ENCODE data around the gene PHACTR3.

The PHACTR3 gene

GRCh38 chr20:59692139-59692538, 87.8 kb downstream of the PHACTR3 start:
- H3K4me3 ChIP-seq (ENCODE audit: low read length), result no peak overlapping the region
- TF ChIP-seq CTCF (IDR thresholded peaks at IDR 0.05; ENCODE audit: insufficient read depth, low read depth, low read length, missing control alignments), result no peak
- DNase-seq (ENCODE audit: low read depth), result no peak

GRCh38 chr20:59693587-59693986, 89.2 kb downstream of the PHACTR3 start:
- H3K4me3 ChIP-seq (ENCODE audit: low read length), result no peak overlapping the region
- DNase-seq (ENCODE audit: low read depth), result no peak
- TF ChIP-seq CTCF (IDR thresholded peaks at IDR 0.05; ENCODE audit: insufficient read depth, low read depth, low read length, missing control alignments), result no peak

- no peak for TF ChIP-seq CTCF (IDR thresholded peaks at IDR 0.05; ENCODE audit: insufficient read depth, low read depth, low read length, missing control alignments)
- DNase-seq (ENCODE audit: low read depth), result no peak
- no peak overlapping the region for H3K4me3 ChIP-seq (ENCODE audit: low read length)
These were observed 92.1 kb downstream of the PHACTR3 start for GRCh38 chr20:59696476-59696875.

GRCh38 chr20:59697068-59697467, 92.7 kb downstream of the PHACTR3 start:
- no peak for TF ChIP-seq CTCF (IDR thresholded peaks at IDR 0.05; ENCODE audit: insufficient read depth, low read depth, low read length, missing control alignments)
- H3K4me3 ChIP-seq (ENCODE audit: low read length), result no peak overlapping the region
- no peak for DNase-seq (ENCODE audit: low read depth)

GRCh38 chr20:59698598-59698997, 94.3 kb downstream of the PHACTR3 start:
- no peak for DNase-seq (ENCODE audit: low read depth)
- no peak overlapping the region for H3K4me3 ChIP-seq (ENCODE audit: low read length)
- no peak for TF ChIP-seq CTCF (IDR thresholded peaks at IDR 0.05; ENCODE audit: insufficient read depth, low read depth, low read length, missing control alignments)

GRCh38 chr20:59701236-59701635, 96.9 kb downstream of the PHACTR3 start:
- TF ChIP-seq CTCF (IDR thresholded peaks at IDR 0.05; ENCODE audit: insufficient read depth, low read depth, low read length, missing control alignments), result no peak
- no peak overlapping the region for H3K4me3 ChIP-seq (ENCODE audit: low read length)
- DNase-seq (ENCODE audit: low read depth), result no peak

GRCh38 chr20:59703046-59703445, 98.7 kb downstream of the PHACTR3 start:
- DNase-seq (ENCODE audit: low read depth), result no peak
- H3K4me3 ChIP-seq (ENCODE audit: low read length), result no peak overlapping the region
- TF ChIP-seq CTCF (IDR thresholded peaks at IDR 0.05; ENCODE audit: insufficient read depth, low read depth, low read length, missing control alignments), result no peak

All from epithelial cell of esophagus (primary cell).